Measurements from ENCODE around the gene KRTAP10-11. TPM values are rescaled to one million over a fixed set of nuclear protein-coding genes. Genes with fewer than 3 reads are reported as not detected.

Gene KRTAP10-11
- polyA plus RNA-seq, 1 of the 3 experiments (the other 2 are of a cell fraction), result not detected

DNA sequence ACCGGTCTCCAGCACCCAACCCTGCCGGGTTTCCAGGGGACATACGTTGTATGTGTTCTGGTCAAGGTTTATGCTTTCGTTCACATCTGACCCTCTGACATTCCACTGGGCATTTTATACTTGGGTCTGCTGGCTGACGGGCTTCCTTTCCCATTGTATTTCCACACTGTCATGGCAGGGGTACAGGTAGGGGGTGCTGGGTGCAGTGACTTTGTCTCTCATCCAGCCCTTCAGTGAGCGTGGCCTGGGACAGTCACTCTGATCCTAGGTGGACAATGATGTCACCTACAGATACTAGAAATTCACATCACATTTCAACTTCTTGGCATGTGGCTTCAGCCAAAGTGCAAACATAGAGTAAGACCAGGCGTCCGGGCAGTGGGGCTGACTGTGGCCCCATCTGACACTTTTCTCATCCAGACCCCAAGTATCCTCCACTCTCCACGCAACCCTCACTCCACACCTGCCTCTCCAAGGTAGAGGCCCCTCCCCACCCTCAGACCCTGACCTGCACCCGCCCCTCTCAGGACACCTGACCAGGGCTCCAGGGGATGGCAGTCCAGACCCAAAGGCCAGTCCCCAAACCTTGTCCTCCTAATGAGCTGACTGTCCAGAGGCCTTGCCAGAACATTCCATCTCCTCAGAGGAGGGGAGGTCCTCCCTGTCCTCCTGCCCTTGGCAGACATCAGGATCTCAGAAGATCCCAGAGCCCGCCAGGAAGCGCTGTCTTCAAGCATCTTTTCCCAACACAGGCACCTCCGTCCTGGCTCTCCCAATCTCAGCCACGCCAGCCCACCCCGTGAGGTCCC lies 9.8 kb upstream of the KRTAP10-11 start:
- no peaks in the 10 kb centered on the region for H3K36me3 ChIP-seq (replicated peaks in 1 of 2; ENCODE audit: control insufficient read depth in 1 of 2, insufficient read depth in 2 of 2, low read length in 1 of 2)
- H4K20me1 ChIP-seq (ENCODE audit: insufficient read depth), result no peaks in the 10 kb centered on the region
- H3K4me1 ChIP-seq (ENCODE audit: control insufficient read depth in 1 of 2, insufficient read depth in 2 of 2, low read depth in 1 of 2, low read length in 1 of 2), result no peaks in the 10 kb centered on the region; a peak in 1 of 4 replicates
- no peaks in the 10 kb centered on the region for H3K9me2 ChIP-seq
- ChIA-PET POLR2A (no interaction called here), CTCF (no interaction called here)
- H3K9me3 ChIP-seq, result 0 out of 2 replicates have a peak, but pooled peaks cover 6% of the 10 kb centered on the region
- no peak overlapping the region for H2AFZ ChIP-seq (ENCODE audit: low read depth)
- whole genome bisulfite sequencing (ENCODE audit: low lambda C conversion rate), result 12% methylated on average over 15 of the region's 15 CpGs
- peaks cover 7% of the 10 kb centered on the region; the same call in 1 of the 2 replicates for H3K27me3 ChIP-seq (ENCODE audit: insufficient read depth)
- no peak overlapping the region for H3K4me2 ChIP-seq
- H3K27ac ChIP-seq (ENCODE audit: low read depth in 2 of 2, low read length in 1 of 2), result no peak overlapping the region
- H3K4me3 ChIP-seq (ENCODE audit: low read depth in 2 of 2, low read length in 1 of 2), result no peak overlapping the region
- H3K79me2 ChIP-seq (ENCODE audit: insufficient read depth), result no peaks in the 10 kb centered on the region
- no peak for DNase-seq
- H3F3A ChIP-seq (replicated peaks; ENCODE audit: insufficient read depth), result no peaks in the 10 kb centered on the region
- TF ChIP-seq, protein P1, sequence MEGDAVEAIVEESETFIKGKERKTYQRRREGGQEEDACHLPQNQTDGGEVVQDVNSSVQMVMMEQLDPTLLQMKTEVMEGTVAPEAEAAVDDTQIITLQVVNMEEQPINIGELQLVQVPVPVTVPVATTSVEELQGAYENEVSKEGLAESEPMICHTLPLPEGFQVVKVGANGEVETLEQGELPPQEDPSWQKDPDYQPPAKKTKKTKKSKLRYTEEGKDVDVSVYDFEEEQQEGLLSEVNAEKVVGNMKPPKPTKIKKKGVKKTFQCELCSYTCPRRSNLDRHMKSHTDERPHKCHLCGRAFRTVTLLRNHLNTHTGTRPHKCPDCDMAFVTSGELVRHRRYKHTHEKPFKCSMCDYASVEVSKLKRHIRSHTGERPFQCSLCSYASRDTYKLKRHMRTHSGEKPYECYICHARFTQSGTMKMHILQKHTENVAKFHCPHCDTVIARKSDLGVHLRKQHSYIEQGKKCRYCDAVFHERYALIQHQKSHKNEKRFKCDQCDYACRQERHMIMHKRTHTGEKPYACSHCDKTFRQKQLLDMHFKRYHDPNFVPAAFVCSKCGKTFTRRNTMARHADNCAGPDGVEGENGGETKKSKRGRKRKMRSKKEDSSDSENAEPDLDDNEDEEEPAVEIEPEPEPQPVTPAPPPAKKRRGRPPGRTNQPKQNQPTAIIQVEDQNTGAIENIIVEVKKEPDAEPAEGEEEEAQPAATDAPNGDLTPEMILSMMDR (IDR thresholded peaks at IDR 0.05), result no peak
- TF ChIP-seq NFIC (IDR thresholded peaks at IDR 0.05; ENCODE audit: borderline replicate concordance) (no peak), TCF12 (IDR thresholded peaks at IDR 0.05) (no peak), TAF1 (IDR thresholded peaks at IDR 0.05; ENCODE audit: borderline replicate concordance, low read depth, low read length) (no peak), CHD2 (IDR thresholded peaks at IDR 0.05; ENCODE audit: low read length, partially characterized antibody) (no peak), ELF1 (IDR thresholded peaks at IDR 0.05) (no peak), ZBTB33 (IDR thresholded peaks at IDR 0.05; ENCODE audit: borderline replicate concordance, low read depth) (no peak)
- H3K9ac ChIP-seq, result no peak overlapping the region

DNA sequence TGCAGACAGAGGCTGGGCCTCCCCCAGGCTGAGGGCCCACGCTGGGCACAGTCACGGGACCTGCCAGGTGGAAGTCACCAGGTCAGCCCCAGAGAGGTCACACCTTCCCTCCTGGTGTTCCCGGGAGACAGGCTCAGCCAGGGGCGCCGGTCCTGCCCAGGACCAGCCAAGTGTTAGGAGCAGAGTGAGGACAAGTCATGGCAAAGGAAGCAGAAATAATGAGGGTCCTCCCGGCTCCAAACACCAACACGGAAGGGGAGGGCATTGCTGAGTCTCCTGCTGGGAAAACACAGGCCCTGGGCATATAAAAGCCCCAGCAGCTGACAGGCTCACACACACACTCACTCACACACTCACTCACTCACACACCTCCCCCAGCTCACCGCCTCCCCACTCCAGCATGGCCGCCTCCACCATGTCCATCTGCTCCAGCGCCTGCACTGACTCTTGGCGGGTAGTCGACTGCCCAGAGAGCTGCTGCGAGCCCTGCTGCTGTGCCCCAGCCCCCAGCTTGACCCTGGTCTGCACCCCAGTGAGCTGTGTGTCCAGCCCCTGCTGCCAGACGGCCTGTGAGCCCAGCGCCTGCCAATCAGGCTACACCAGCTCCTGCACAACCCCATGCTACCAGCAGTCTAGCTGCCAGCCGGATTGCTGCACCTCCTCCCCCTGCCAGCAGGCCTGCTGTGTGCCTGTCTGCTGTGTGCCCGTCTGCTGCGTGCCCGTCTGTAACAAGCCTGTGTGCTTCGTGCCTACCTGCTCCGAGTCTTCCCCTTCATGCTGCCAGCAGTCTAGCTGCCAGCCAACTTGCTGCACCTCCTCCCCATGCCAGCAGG lies 9.0 kb upstream of the KRTAP10-11 start, which contains the start of gene KRTAP10-10:
TSS of gene KRTAP10-10 (plus strand) at position 339 of the 833 bp plus-strand sequence. CDS start at position 401, 62 bp downstream.
- POLR2A ChIA-PET, result no interaction called here
- Histone ChIP-seq H3K9ac (no peak within 1 kb of the TSS), H3K4me3 (ENCODE audit: low read depth in 2 of 2, low read length in 1 of 2) (no peak within 1 kb of the TSS), H3K9me2 (no peaks in the 10 kb centered on the region), H3K79me2 (ENCODE audit: insufficient read depth) (no peaks in the 10 kb centered on the region), H3K4me1 (ENCODE audit: control insufficient read depth in 1 of 2, insufficient read depth in 2 of 2, low read depth in 1 of 2, low read length in 1 of 2) (no peaks in the 10 kb centered on the region; a peak in 1 of 4 replicates), H3K27ac (ENCODE audit: low read depth in 2 of 2, low read length in 1 of 2) (no peak within 1 kb of the TSS), H3K27me3 (ENCODE audit: insufficient read depth) (peaks cover 8% of the 10 kb centered on the region; the same call in 1 of the 2 replicates), H4K20me1 (ENCODE audit: insufficient read depth) (no peaks in the 10 kb centered on the region), H3K9me3 (0 out of 2 replicates have a peak, but pooled peaks cover 6% of the 10 kb centered on the region), H3F3A (replicated peaks; ENCODE audit: insufficient read depth) (no peaks in the 10 kb centered on the region), H2AFZ (ENCODE audit: low read depth) (no peak within 1 kb of the TSS), H3K36me3 (replicated peaks in 1 of 2; ENCODE audit: control insufficient read depth in 1 of 2, insufficient read depth in 2 of 2, low read length in 1 of 2) (no peaks in the 10 kb centered on the region), H3K4me2 (no peak within 1 kb of the TSS)
- WGBS (ENCODE audit: low lambda C conversion rate), result 10% methylated on average over 17 of the region's 21 CpGs
- CTCF ChIA-PET, result interaction anchor here (1.1 kb wide), 1 partner anchor 12 kb away, joined by 4 read pairs; no protein-coding TSS in a partner anchor
- DNase-seq, result no peak
- TF ChIP-seq POLR2AphosphoS5 (IDR thresholded peaks at IDR 0.05; ENCODE audit: low read depth, low read length), result no peak
- no peak for TF ChIP-seq TAF1 (IDR thresholded peaks at IDR 0.05; ENCODE audit: borderline replicate concordance, low read depth, low read length)
- no peak for TF ChIP-seq MEF2A (IDR thresholded peaks at IDR 0.05; ENCODE audit: borderline replicate concordance, low read depth)
- TF ChIP-seq, protein P2, sequence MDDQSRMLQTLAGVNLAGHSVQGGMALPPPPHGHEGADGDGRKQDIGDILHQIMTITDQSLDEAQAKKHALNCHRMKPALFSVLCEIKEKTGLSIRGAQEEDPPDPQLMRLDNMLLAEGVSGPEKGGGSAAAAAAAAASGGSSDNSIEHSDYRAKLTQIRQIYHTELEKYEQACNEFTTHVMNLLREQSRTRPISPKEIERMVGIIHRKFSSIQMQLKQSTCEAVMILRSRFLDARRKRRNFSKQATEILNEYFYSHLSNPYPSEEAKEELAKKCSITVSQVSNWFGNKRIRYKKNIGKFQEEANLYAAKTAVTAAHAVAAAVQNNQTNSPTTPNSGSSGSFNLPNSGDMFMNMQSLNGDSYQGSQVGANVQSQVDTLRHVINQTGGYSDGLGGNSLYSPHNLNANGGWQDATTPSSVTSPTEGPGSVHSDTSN (IDR thresholded peaks at IDR 0.05), result no peak
- TF ChIP-seq, protein P3, sequence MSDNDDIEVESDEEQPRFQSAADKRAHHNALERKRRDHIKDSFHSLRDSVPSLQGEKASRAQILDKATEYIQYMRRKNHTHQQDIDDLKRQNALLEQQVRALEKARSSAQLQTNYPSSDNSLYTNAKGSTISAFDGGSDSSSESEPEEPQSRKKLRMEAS (IDR thresholded peaks at IDR 0.05; ENCODE audit: low read depth), result no peak
- no peak for TF ChIP-seq USF2 (IDR thresholded peaks at IDR 0.05; ENCODE audit: borderline replicate concordance, low read depth, low read length)
- no peak for TF ChIP-seq FOXJ3 (CRISPR knock-in tag; IDR thresholded peaks at IDR 0.05)
- TF ChIP-seq RFX5 (IDR thresholded peaks at IDR 0.05; ENCODE audit: low read length), result no peak
- TF ChIP-seq FOSL2 (IDR thresholded peaks at IDR 0.05; ENCODE audit: borderline replicate concordance, low read depth), result no peak
- no peak for TF ChIP-seq ELF1 (IDR thresholded peaks at IDR 0.05)
- no peak for TF ChIP-seq YY1 (IDR thresholded peaks at IDR 0.05; ENCODE audit: low read depth)
- no peak for TF ChIP-seq SIN3A (IDR thresholded peaks at IDR 0.05; ENCODE audit: borderline replicate concordance, low read depth, low read length)
- TF ChIP-seq RXRA (IDR thresholded peaks at IDR 0.05; ENCODE audit: borderline replicate concordance, low read depth), result no peak
- TF ChIP-seq GATA2 (CRISPR knock-in tag; IDR thresholded peaks at IDR 0.05), result no peak
- TF ChIP-seq RCOR1 (IDR thresholded peaks at IDR 0.05; ENCODE audit: low read length), result no peak
- TF ChIP-seq TCF12 (IDR thresholded peaks at IDR 0.05), result no peak

Data from SK-N-SH (cell line).